ENCODE measurements around the gene HAAO.
A peak's percentile ranks its signal among the peaks of the same experiment; 100 is the strongest.

The HAAO gene

GRCh38 chr2:42823744-42824453 is 31.5 kb upstream of the HAAO start:
- peak in 1 of 42 donors; percentile 6 for DNase-seq
- intact Hi-C loops (cut with DNase I) = no loop called here

GRCh38 chr2:42819160-42819559 is 26.8 kb upstream of the HAAO start:
- intact Hi-C loops (cut with DNase I) = loop anchor here (10.0 kb wide), 1 partner anchor 776 kb away; the partner anchor contains the start of gene THADA
- peak in 1 of 42 donors; percentile 10 for DNase-seq

GRCh38 chr2:42815726-42816125 is 23.3 kb upstream of the HAAO start:
- DNase-seq = no peak
- intact Hi-C loops (cut with DNase I) = loop anchor here (10.0 kb wide), 1 partner anchor 779 kb away; the partner anchor contains the start of gene THADA

- intact Hi-C loops (cut with DNase I) = loop anchor here (5.0 to 10.0 kb wide), 2 partner anchors 414 to 781 kb away; partner anchors contain the start of genes THADA and ZFP36L2
- DNase-seq = no peak
Measured at GRCh38 chr2:42813763-42814162, 21.4 kb upstream of the HAAO start.

- DNase-seq = peak in 1 of 42 donors; percentile 12
- intact Hi-C loops (cut with DNase I) = loop anchor here (5.0 to 10.0 kb wide), 2 partner anchors 414 to 782 kb away; partner anchors contain the start of genes THADA and ZFP36L2
Measured at GRCh38 chr2:42812899-42813479, 20.6 kb upstream of the HAAO start.

- intact Hi-C loops (cut with DNase I) = loop anchor here (5.0 to 10.0 kb wide), 2 partner anchors 416 to 784 kb away; partner anchors contain the start of genes THADA and ZFP36L2
- peak; percentile 44 to 83 (median 71) for DNase-seq
Measured at GRCh38 chr2:42810971-42811811, 18.8 kb upstream of the HAAO start.

- intact Hi-C loops (cut with DNase I) = loop anchor here (5.0 to 10.0 kb wide), 2 partner anchors 417 to 784 kb away; partner anchors contain the start of genes THADA and ZFP36L2
- DNase-seq = peak; percentile 87 to 98 (median 94)
Measured at GRCh38 chr2:42810121-42810970, 18.0 kb upstream of the HAAO start.

GRCh38 chr2:42809819-42810120 is 17.4 kb upstream of the HAAO start:
- DNase-seq = peak in 40 of 42 donors; percentile 48 to 91 (median 82)

GRCh38 chr2:42809131-42809818 is 16.9 kb upstream of the HAAO start:
- peak in 2 of 42 donors; percentile 29 to 44 for DNase-seq
- intact Hi-C loops (cut with DNase I) = no loop called here

More at GRCh38 chr2:42809819-42810120, 17.4 kb upstream of the HAAO start:
- intact Hi-C loops (cut with DNase I) = loop anchor here (5.0 to 10.0 kb wide), 2 partner anchors 418 to 785 kb away; partner anchors contain the start of genes THADA and ZFP36L2

- intact Hi-C loops (cut with DNase I) = no loop called here
- peak in 2 of 42 donors; percentile 10 to 34 for DNase-seq
Measured at GRCh38 chr2:42808301-42808700, 15.9 kb upstream of the HAAO start.

GRCh38 chr2:42806786-42807185 is 14.4 kb upstream of the HAAO start:
- intact Hi-C loops (cut with DNase I) = no loop called here
- peak in 10 of 42 donors; percentile 21 to 66 (median 46) for DNase-seq

GRCh38 chr2:42804891-42805290 is 12.5 kb upstream of the HAAO start:
- peak in 36 of 42 donors; percentile 23 to 88 (median 54) for DNase-seq
- intact Hi-C loops (cut with DNase I) = no loop called here

- intact Hi-C loops (cut with DNase I) = no loop called here
Measured at GRCh38 chr2:42804338-42804737, 12.0 kb upstream of the HAAO start.

GRCh38 chr2:42802150-42802549 is 9.8 kb upstream of the HAAO start:
- no peak for DNase-seq
- intact Hi-C loops (cut with DNase I) = no loop called here

More at GRCh38 chr2:42804338-42804737, 12.0 kb upstream of the HAAO start:
- DNase-seq = peak in 1 of 42 donors; percentile 29

GRCh38 chr2:42801381-42801780 is 9.0 kb upstream of the HAAO start:
- intact Hi-C loops (cut with DNase I) = no loop called here
- no peak for DNase-seq

GRCh38 chr2:42800981-42801380 is 8.6 kb upstream of the HAAO start:
- peak in 1 of 42 donors; percentile 28 for DNase-seq
- intact Hi-C loops (cut with DNase I) = no loop called here

- DNase-seq = no peak
- intact Hi-C loops (cut with DNase I) = no loop called here
Measured at GRCh38 chr2:42800461-42800962, 8.1 kb upstream of the HAAO start.

Measured in head of caudate nucleus (tissue), 42 donors.